Gastroesophageal sphincter (tissue), 4 donors: ENCODE data around the gene CES2. TPM values are rescaled to one million over a fixed set of nuclear protein-coding genes. Genes with fewer than 3 reads are reported as not detected.

Experiments used
- ATAC-seq: fragments of 150-250 bp; one replicate; pipeline ENCODE4 v1.9.1; 2016; ENCODE audit warnings: mild to moderate bottlenecking, moderate library complexity
- H3K27ac ChIP-seq, 4 donors: fragments of 200-600 bp; sonication (generic) in 3 of 4; 1 replicate in 3 of 4; 2 replicates in 1 of 4; pipeline ENCODE4 v1.5.1; 2016 to 2019
- H3K27me3 ChIP-seq: fragments of 200-600 bp; sonication (generic); one replicate; pipeline ENCODE4 v1.5.1; 2019
- H3K36me3 ChIP-seq, 2 donors: fragments of 200-600 bp; sonication (generic); one replicate each; pipeline ENCODE4 v1.5.1; 2019; ENCODE audit warnings: control low read depth in 1 of 2
- H3K4me1 ChIP-seq, 3 donors: fragments of 200-600 bp; sonication (generic); 1 replicate in 2 of 3; 2 replicates in 1 of 3; pipeline ENCODE4 v1.5.1; 2016 to 2019; ENCODE audit warnings: control low read depth in 2 of 3
- H3K4me3 ChIP-seq, 2 donors: fragments of 200-600 bp; sonication (generic); one replicate each; pipeline ENCODE4 v1.5.1; 2019; ENCODE audit warnings: mild to moderate bottlenecking in 1 of 2, moderate library complexity in 1 of 2
- H3K9me3 ChIP-seq, 3 donors: fragments of 200-600 bp; sonication (generic); one replicate each; pipeline ENCODE4 v1.5.1; 2017 to 2019; ENCODE audit warnings: control low read depth in 2 of 3
- EP300 ChIP-seq: sonication (generic); formaldehyde crosslinking; IDR thresholded peaks from one replicate; pipeline ENCODE4 v1.6.1; 2017; ENCODE audit warnings: antibody characterized with exemption, mild to moderate bottlenecking
- POLR2A ChIP-seq, 2 donors: fragments of 450-650 bp; IDR thresholded peaks; one replicate each; pipeline ENCODE4 v1.6.1; 2017; ENCODE audit warnings: antibody characterized with exemption in 2 of 2, mild to moderate bottlenecking in 2 of 2, moderate library complexity in 1 of 2
- POLR2AphosphoS5 ChIP-seq: sonication (generic); formaldehyde crosslinking; IDR thresholded peaks from one replicate; pipeline ENCODE4 v1.6.1; 2017; ENCODE audit warnings: antibody characterized with exemption
- WGBS, 2 donors: methylation state at CpG; one replicate each; pipeline ENCODE4 v1.1.5; 2018; ENCODE audit warnings: low coverage in 1 of 2; 5-methylcytosine and 5-hydroxymethylcytosine counted together
- total RNA-seq, 4 donors: library from RNA; depleted of rRNA; stranded (reverse); fragments of >200 nt; gene quantifications; one replicate each; pipeline ENCODE4 v1.1.0, GENCODE V29; 2016
- TF ChIP-seq, protein P1 (sequence below), 4 experiments: fragments of 200-600 bp in 2 of 4; fragments of 450-650 bp in 2 of 4; sonication (generic) in 1 of 4; IDR thresholded peaks; one replicate each; pipeline ENCODE4 v1.5.1; 2017 to 2019; ENCODE audit warnings: antibody characterized with exemption in 4 of 4, mild to moderate bottlenecking in 2 of 4, moderate library complexity in 2 of 4

CES2 gene
- total RNA-seq, 4 donors from 2014 or later: 25.9 to 32.6 (median 26.3) TPM

DNA sequence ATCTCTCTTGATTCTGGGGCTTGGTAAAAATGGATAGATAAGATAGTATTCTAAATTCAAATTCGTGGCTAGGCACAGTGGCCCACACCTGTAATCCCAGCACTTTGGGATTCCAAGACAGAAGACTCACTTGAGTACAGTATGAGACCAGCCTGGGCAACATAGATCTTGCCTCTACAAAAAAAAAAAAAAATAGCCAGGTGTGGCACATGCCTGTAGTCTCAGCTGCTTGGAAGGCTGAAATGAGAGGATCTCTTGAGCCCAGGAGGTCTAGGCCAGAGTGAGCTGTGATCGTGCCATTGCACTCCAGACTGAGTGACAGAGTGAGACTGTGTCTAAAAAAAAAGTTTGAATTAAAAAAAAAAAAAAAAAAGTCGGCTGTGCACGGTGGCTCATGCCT is 45.7 kb upstream of the CES2 start:
- Histone ChIP-seq H3K9me3 (no peaks in the 10 kb centered on the region), H3K27me3 (no peaks in the 10 kb centered on the region), H3K4me1 (no peaks in the 10 kb centered on the region), H3K4me3 (no peak overlapping the region), H3K36me3 (peaks cover 0 to 35% of the 10 kb centered on the region in 2 donors), H3K27ac (no peak overlapping the region)
- TF ChIP-seq, protein P1, sequence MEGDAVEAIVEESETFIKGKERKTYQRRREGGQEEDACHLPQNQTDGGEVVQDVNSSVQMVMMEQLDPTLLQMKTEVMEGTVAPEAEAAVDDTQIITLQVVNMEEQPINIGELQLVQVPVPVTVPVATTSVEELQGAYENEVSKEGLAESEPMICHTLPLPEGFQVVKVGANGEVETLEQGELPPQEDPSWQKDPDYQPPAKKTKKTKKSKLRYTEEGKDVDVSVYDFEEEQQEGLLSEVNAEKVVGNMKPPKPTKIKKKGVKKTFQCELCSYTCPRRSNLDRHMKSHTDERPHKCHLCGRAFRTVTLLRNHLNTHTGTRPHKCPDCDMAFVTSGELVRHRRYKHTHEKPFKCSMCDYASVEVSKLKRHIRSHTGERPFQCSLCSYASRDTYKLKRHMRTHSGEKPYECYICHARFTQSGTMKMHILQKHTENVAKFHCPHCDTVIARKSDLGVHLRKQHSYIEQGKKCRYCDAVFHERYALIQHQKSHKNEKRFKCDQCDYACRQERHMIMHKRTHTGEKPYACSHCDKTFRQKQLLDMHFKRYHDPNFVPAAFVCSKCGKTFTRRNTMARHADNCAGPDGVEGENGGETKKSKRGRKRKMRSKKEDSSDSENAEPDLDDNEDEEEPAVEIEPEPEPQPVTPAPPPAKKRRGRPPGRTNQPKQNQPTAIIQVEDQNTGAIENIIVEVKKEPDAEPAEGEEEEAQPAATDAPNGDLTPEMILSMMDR (IDR thresholded peaks at IDR 0.05): no peak
- TF ChIP-seq POLR2AphosphoS5: no peak
- no peak for TF ChIP-seq EP300
- TF ChIP-seq POLR2A (IDR thresholded peaks at IDR 0.05): no peak
- ATAC-seq: no peak
- 65 to 67% methylated on average over 4 of the region's 4 CpGs for WGBS, 2 donors

DNA sequence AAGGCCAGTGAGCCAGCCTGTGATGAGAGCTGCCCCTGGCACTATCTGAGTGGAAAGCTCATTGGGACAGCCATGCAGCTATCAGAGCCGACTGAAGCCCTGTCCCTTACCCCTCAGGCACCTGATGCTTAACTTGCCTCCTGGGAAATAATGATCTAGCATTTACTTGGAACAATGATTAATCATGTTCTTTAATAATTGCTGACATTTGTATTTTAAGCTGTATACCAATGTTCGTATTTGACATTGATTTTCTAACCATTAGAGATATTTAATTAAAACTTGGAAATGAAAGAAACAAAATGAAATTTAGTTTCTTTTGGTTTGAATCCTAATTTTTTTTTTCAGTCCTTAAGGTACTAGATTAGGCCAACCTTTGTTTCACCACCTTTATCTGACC is 44.5 kb upstream of the CES2 start:
- TF ChIP-seq EP300 (no peak), POLR2A (IDR thresholded peaks at IDR 0.05) (no peak), POLR2AphosphoS5 (no peak)
- TF ChIP-seq, protein P1 (IDR thresholded peaks at IDR 0.05): no peak
- peaks cover 0 to 10% (median 2%) of the 10 kb centered on the region in 3 donors for H3K4me1 ChIP-seq
- peaks cover 0 to 24% of the 10 kb centered on the region in 2 donors for H3K36me3 ChIP-seq
- WGBS, 2 donors: 68 to 89% methylated on average over 1 to 2 of the region's 2 CpGs
- H3K9me3 ChIP-seq: no peaks in the 10 kb centered on the region
- H3K4me3 ChIP-seq: no peak overlapping the region
- no peaks in the 10 kb centered on the region for H3K27me3 ChIP-seq
- H3K27ac ChIP-seq: no peak overlapping the region
- no peak for ATAC-seq

DNA sequence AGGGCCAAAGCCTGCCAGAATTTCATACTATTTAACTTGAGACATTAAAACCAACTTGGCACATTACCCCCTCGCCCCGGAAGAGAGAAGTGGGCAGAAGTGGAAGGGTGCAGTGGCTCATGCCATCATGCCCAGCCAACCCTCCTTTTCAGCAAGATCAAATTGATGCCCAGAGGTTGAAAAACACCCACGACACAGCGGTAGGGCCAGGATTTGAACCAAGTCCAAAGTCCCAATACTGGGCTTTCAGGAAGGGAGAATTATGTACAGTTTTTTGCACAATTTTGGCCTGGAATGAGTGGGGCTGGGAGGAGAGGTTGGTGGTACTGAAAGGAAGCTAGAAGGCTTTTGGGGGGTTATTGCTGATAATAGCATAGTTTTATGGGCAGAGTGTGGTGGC is 44.0 kb upstream of the CES2 start:
- Histone ChIP-seq H3K9me3 (no peaks in the 10 kb centered on the region), H3K36me3 (peaks cover 0 to 18% of the 10 kb centered on the region in 2 donors), H3K4me1 (peaks cover 0 to 11% (median 2%) of the 10 kb centered on the region in 3 donors), H3K27ac (no peak overlapping the region), H3K4me3 (no peak overlapping the region), H3K27me3 (no peaks in the 10 kb centered on the region)
- TF ChIP-seq POLR2A (IDR thresholded peaks at IDR 0.05): no peak
- ATAC-seq: no peak
- WGBS, 2 donors: 82 to 84% methylated on average over 3 of the region's 4 CpGs

DNA sequence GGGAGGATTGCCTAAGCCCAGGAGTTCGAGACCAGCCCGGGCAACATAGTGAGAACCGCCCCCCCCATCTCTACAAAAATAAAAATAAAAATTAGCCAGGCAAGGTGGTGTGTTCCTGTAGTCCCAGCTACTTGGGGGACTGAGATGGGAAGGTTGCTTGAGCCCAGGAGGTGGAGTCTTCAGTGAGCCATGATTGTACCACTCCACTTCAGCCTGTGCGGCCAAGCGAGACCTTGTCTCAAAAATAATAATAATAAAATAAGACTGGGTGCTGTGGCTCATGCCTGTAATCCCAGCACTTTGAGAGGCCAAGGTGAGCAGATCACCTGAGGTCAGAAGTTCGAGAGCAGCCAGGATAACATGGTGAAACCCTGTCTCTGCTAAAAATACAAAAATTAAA is 43.5 kb upstream of the CES2 start:
- no peak for ATAC-seq
- no peak overlapping the region for H3K27ac ChIP-seq
- no peaks in the 10 kb centered on the region for H3K9me3 ChIP-seq
- TF ChIP-seq POLR2AphosphoS5 (no peak), EP300 (no peak), POLR2A (IDR thresholded peaks at IDR 0.05) (no peak)
- TF ChIP-seq, protein P1 (IDR thresholded peaks at IDR 0.05): no peak
- 82 to 97% methylated on average over 4 to 6 of the region's 6 CpGs for WGBS, 2 donors
- H3K27me3 ChIP-seq: no peaks in the 10 kb centered on the region
- H3K36me3 ChIP-seq: peaks cover 0 to 14% of the 10 kb centered on the region in 2 donors
- H3K4me3 ChIP-seq: no peak overlapping the region
- H3K4me1 ChIP-seq: peaks cover 0 to 12% (median 2%) of the 10 kb centered on the region in 3 donors

DNA sequence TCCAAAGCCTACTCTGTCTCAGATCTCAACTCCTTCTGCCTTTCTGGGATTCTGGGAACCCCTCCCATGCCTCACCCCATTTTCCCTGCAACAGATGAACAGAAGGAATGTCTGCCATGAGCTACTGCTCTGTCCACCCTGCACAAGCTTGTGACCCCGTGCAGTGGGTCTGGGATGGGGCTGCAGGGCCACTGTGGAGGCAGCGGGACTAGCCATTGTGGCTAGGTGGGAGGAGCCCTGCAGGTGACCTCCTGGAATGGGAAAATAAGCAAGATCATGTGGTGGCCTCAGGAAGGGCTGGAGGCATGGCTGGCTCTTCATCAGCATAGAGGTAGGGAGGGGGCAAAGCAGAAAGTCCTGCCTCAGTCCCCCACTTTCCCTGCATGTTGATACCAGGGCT is 41.3 kb upstream of the CES2 start:
- Histone ChIP-seq H3K4me3 (no peak overlapping the region), H3K27me3 (no peaks in the 10 kb centered on the region)
- WGBS, 2 donors: 77% methylated on average over 2 of the region's 2 CpGs; no CpG with 5 or more reads in 1 of the 2 donors

More for the DNA sequence above, 41.3 kb upstream of the CES2 start:
- Histone ChIP-seq H3K9me3 (no peaks in the 10 kb centered on the region), H3K4me1 (peaks cover 6 to 34% (median 8%) of the 10 kb centered on the region in 3 donors), H3K36me3 (peaks cover 0 to 5% of the 10 kb centered on the region in 2 donors), H3K27ac (no peak overlapping the region)
- TF ChIP-seq EP300 (no peak), POLR2AphosphoS5 (no peak), POLR2A (IDR thresholded peaks at IDR 0.05) (no peak)
- TF ChIP-seq, protein P1 (IDR thresholded peaks at IDR 0.05): no peak
- ATAC-seq: no peak
